Measurements from ENCODE around the gene WDR31.
"Not testable (repeated sequence)": the region's sequence is repeated elsewhere in the genome, so short reads cannot be mapped to it uniquely, and the experiment has no call there.

Gene WDR31

GRCh38 chr9:113340011-113340699 is at the start of gene WDR31:
TSS of gene WDR31 (minus strand) at chr9:113340275. CDS start at chr9:113332022, 8,253 bp downstream.
- peak within 1 kb of the TSS; percentile 75 to 86 for H3K4me3 ChIP-seq (replicated peaks in 1 of 2; ENCODE audit: low read depth in 2 of 2, low read length in 2 of 2)
- no peak for TF ChIP-seq CTCF (IDR thresholded peaks at IDR 0.05; ENCODE audit: low read depth, low read length)
- DNase-seq (ENCODE audit: low read depth in 2 of 2), result peak; percentile 93 to 95

GRCh38 chr9:113389451-113389850 is 49.4 kb upstream of the WDR31 start:
- TF ChIP-seq CTCF (IDR thresholded peaks at IDR 0.05; ENCODE audit: low read depth, low read length), result no peak
- no peak for DNase-seq (ENCODE audit: low read depth in 2 of 2)
- no peak overlapping the region for H3K4me3 ChIP-seq (replicated peaks in 1 of 2; ENCODE audit: low read depth in 2 of 2, low read length in 2 of 2)

- DNase-seq (ENCODE audit: low read depth in 2 of 2), result no peak
- TF ChIP-seq CTCF (IDR thresholded peaks at IDR 0.05; ENCODE audit: low read depth, low read length), result no peak
Observed at GRCh38 chr9:113388833-113389232, 48.8 kb upstream of the WDR31 start.

GRCh38 chr9:113387560-113388230 is 47.6 kb upstream of the WDR31 start:
- DNase-seq (ENCODE audit: low read depth in 2 of 2), result no peak
- no peak for TF ChIP-seq CTCF (IDR thresholded peaks at IDR 0.05; ENCODE audit: low read depth, low read length)
- no peak overlapping the region for H3K4me3 ChIP-seq (replicated peaks in 1 of 2; ENCODE audit: low read depth in 2 of 2, low read length in 2 of 2)

More at GRCh38 chr9:113388833-113389232, 48.8 kb upstream of the WDR31 start:
- no peak overlapping the region for H3K4me3 ChIP-seq (replicated peaks in 1 of 2; ENCODE audit: low read depth in 2 of 2, low read length in 2 of 2)

GRCh38 chr9:113386571-113387393 is 46.7 kb upstream of the WDR31 start:
- no peak for DNase-seq (ENCODE audit: low read depth in 2 of 2)
- TF ChIP-seq CTCF (IDR thresholded peaks at IDR 0.05; ENCODE audit: low read depth, low read length), result no peak
- no peak overlapping the region for H3K4me3 ChIP-seq (replicated peaks in 1 of 2; ENCODE audit: low read depth in 2 of 2, low read length in 2 of 2)

DNA sequence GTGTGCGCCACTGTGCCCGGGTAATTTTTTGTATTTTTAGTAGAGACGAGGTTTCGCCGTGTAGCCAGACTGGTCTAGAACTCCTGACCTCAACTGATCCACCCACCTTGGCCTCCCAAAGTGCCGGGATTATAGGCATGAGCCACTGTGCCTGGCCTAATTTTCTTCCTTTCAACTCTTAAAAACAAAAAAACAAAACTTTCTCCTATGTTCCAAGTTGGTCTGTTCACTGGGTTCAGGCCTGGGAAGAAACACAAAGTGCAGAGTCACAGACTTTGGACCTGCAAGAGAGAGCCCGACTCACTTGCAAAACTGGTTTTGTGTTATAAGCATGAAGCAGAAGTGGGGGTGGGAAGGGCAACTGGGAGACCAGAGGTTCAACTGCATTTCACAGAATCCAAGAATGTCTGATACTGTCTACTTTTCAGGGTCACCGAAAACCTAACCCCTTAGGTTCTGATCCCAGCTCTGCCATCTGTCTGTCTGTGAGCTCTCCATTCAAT is 41.9 kb upstream of the WDR31 start:
- TF ChIP-seq CTCF (IDR thresholded peaks at IDR 0.05; ENCODE audit: low read depth, low read length), result no peak
- no peak overlapping the region for H3K4me3 ChIP-seq (replicated peaks in 1 of 2; ENCODE audit: low read depth in 2 of 2, low read length in 2 of 2)
- no peak for DNase-seq (ENCODE audit: low read depth in 2 of 2)

DNA sequence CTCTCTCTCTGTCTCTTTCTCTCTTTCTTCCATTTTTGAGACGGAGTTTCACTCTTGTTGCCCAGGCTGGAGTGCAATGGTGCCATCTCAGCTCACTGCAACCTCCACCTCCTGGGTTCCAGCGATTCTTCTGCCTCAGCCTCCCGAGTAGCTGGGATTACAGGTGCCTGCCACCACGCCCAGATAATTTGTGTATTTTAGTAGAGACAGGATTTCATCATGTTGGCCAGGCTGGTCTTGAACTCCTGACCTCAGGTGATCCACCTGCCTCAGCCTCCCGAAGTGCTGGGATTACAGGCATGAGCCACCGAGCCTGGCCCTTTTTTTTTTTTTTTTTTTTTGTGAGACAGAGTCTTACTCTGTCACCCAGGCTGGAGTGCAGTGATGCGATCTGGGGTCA is 41.4 kb upstream of the WDR31 start:
- DNase-seq (ENCODE audit: low read depth in 2 of 2); H3K4me3 ChIP-seq (replicated peaks in 1 of 2; ENCODE audit: low read depth in 2 of 2, low read length in 2 of 2): not testable (repeated sequence)
